Lung (tissue), 12 donors: ENCODE measurements around the gene CD44. TPM values are rescaled to one million over a fixed set of nuclear protein-coding genes. Genes with fewer than 3 reads are reported as not detected.

Experiments
- ATAC-seq: fragments of 200-7000 bp; cut with Tn5 transposase; one replicate; pipeline ENCODE4 v1.9.1; 2020; ENCODE audit warnings: moderate number of reproducible peaks; ENCODE audit not compliant: insufficient read depth, low FRiP score
- DNase-seq, 3 donors: peaks; one replicate each; pipeline ENCODE4 v3.0.0-alpha.2; 2013 to 2017
- H3K27ac ChIP-seq, 2 donors: one replicate each; pipeline ENCODE4 v1.5.1; 2013; ENCODE audit warnings: mild to moderate bottlenecking in 2 of 2, moderate library complexity in 2 of 2, control low read depth in 1 of 2, inconsistent platforms in 1 of 2, low read depth in 1 of 2, low read length in 1 of 2
- H3K27me3 ChIP-seq, 3 donors: one replicate each; pipeline ENCODE4 v1.5.1; 2013; ENCODE audit warnings: low read length in 2 of 3; ENCODE audit not compliant: control insufficient read depth in 3 of 3, insufficient read depth in 3 of 3
- H3K36me3 ChIP-seq, 4 donors: one replicate each; pipeline ENCODE4 v1.5.1; 2013; ENCODE audit warnings: low read length in 4 of 4, mild to moderate bottlenecking in 1 of 4, moderate library complexity in 1 of 4; ENCODE audit not compliant: control insufficient read depth in 4 of 4, insufficient read depth in 4 of 4
- H3K4me1 ChIP-seq, 5 donors: one replicate each; pipeline ENCODE4 v1.5.1; 2013; ENCODE audit warnings: low read length in 5 of 5, mild to moderate bottlenecking in 2 of 5, moderate library complexity in 1 of 5; ENCODE audit not compliant: control insufficient read depth in 5 of 5, insufficient read depth in 5 of 5
- H3K4me3 ChIP-seq: one replicate; pipeline ENCODE4 v1.5.1; 2013; ENCODE audit warnings: mild to moderate bottlenecking, control low read depth, moderate library complexity
- H3K9ac ChIP-seq, 2 donors: one replicate each; pipeline ENCODE4 v1.5.1; 2013; ENCODE audit warnings: low read length in 2 of 2, control low read depth in 1 of 2; ENCODE audit not compliant: insufficient read depth in 1 of 2
- H3K9me3 ChIP-seq, 4 donors: one replicate each; pipeline ENCODE4 v1.5.1; 2013; ENCODE audit warnings: low read length in 3 of 4, mild to moderate bottlenecking in 1 of 4, moderate library complexity in 1 of 4; ENCODE audit not compliant: control insufficient read depth in 4 of 4, insufficient read depth in 3 of 4
- CTCF ChIP-seq: IDR thresholded peaks from 2 replicates; pipeline ENCODE4 v1.5.1; 2012; ENCODE audit warnings: mild to moderate bottlenecking; ENCODE audit errors: control extremely low read depth, extremely low read depth
- WGBS, 2 donors: extraction: QIAGEN DNeasy Blood & Tissue Kit; methylation state at CpG; one replicate each; pipeline ENCODE4 v1.1.7; 2013; 5-methylcytosine and 5-hydroxymethylcytosine counted together
- polyA plus RNA-seq, 2 donors: library from polyadenylated mRNA; stranded (reverse); fragments of 200-250 nt; gene quantifications; one replicate each; pipeline ENCODE4 v1.2.1, GENCODE V29; 2013
- total RNA-seq, 2 donors: library from RNA; depleted of rRNA in 1 of 2; stranded (reverse); fragments of >200 nt in 1 of 2; gene quantifications; one replicate each; pipeline ENCODE4 v1.2.1, GENCODE V29; 2014 to 2021
- donor health status: control.
- donor health status: control.
- donor health status: Bipolar disorder and iron deficiency.
- donor health status: healthy.
- donor health status: DM: yes; HTN: yes; CAD: no.

CD44 gene
- total and polyA plus RNA-seq, 4 donors, result 115 to 636 (median 544) TPM

DNA sequence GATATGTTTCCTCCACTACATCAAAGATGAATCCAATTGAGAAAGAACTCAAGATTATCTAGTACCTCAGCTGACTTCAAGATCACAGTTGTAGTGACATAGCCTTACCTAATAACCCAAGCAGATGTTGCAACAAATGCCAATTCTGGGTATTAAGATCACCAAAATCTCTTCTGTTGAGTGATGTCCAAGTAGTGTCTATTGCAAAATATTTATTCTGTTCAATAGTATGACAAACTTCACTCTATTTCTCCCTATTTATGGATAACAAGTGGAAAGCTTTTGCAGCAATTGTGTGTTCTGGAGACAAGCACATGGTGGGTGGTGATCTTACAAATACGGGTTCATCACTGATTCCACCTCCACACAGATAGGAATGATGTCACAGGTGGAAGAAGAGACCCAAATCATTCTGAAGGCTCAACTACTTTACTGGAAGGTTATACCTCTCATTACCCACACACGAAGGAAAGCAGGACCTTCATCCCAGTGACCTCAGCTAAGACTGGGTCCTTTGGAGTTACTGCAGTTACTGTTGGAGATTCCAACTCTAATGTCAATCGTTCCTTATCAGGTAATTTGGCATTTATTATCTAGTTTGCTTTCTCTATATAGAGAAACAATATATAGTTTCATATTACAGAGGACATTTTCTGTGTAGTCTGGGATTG lies 72.0 kb downstream of the CD44 start:
- no peak overlapping the region for H3K4me3 ChIP-seq
- no peak overlapping the region for H3K27ac ChIP-seq
- H3K27me3 ChIP-seq, result no peaks in the 10 kb centered on the region
- DNase-seq (no peak), ATAC-seq (no peak)
- no peak overlapping the region for H3K9ac ChIP-seq
- WGBS, 2 donors, result 85 to 94% methylated on average over 3 of the region's 3 CpGs
- peaks cover 2 to 10% (median 5%) of the 10 kb centered on the region in 4 donors for H3K36me3 ChIP-seq
- peaks cover 0 to 5% (median 0%) of the 10 kb centered on the region in 4 donors for H3K9me3 ChIP-seq
- no peak for TF ChIP-seq CTCF
- H3K4me1 ChIP-seq, result peaks cover 0 to 8% (median 0%) of the 10 kb centered on the region in 5 donors

- WGBS, 2 donors, result 30 to 71% methylated on average over 3 of the region's 3 CpGs
- Histone ChIP-seq H3K9ac (no peak overlapping the region), H3K36me3 (peaks cover 2 to 11% (median 8%) of the 10 kb centered on the region in 4 donors), H3K4me1 (peaks cover 0 to 8% (median 0%) of the 10 kb centered on the region in 5 donors), H3K4me3 (no peak overlapping the region), H3K27ac (no peak overlapping the region), H3K9me3 (peaks cover 0 to 5% (median 0%) of the 10 kb centered on the region in 4 donors), H3K27me3 (no peaks in the 10 kb centered on the region)
- ATAC-seq (peak; percentile 5), DNase-seq (no peak)
- no peak for TF ChIP-seq CTCF
Observed at GRCh38 chr11:35211952-35212351, 73.0 kb downstream of the CD44 start.

DNA sequence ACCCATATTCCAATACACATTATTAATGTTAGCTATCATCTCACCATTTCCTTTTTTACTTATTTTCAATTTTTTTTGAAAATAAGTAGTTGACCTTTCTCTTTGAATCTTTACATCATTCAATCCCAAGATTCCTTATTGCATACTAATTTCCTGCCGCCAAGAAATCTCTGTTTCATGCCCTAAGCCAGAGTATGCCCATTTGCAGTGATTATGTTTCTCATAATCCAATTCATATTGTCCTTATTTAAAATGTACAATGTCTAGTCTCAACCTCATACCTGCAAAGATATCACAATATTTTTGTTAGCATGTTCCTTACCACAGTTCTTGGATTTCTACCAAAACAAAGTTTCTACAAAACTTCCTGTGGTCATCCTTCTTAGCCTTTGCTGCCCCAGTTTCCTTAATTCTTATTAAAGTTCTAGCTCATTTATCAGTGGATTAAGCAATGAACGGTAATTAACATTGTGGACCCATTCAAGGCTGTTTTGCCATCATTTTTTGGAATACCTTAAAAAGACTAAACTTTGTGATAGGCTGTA lies 75.3 kb downstream of the CD44 start:
- H3K27ac ChIP-seq, result no peak overlapping the region
- ATAC-seq (no peak), DNase-seq (no peak)
- H3K27me3 ChIP-seq, result no peaks in the 10 kb centered on the region
- TF ChIP-seq CTCF, result no peak
- no peak overlapping the region for H3K4me3 ChIP-seq
- peaks cover 0 to 8% (median 0%) of the 10 kb centered on the region in 5 donors for H3K4me1 ChIP-seq
- H3K36me3 ChIP-seq, result peaks cover 7 to 16% (median 9%) of the 10 kb centered on the region in 4 donors
- H3K9me3 ChIP-seq, result peaks cover 0 to 5% (median 0%) of the 10 kb centered on the region in 4 donors
- 57 to 74% methylated on average over 2 of the region's 2 CpGs for WGBS, 2 donors
- no peak overlapping the region for H3K9ac ChIP-seq
